H1 (cell line): ENCODE data around the gene SMAD7.

ENCODE experiments used
- CTCF ChIP-seq, 3 experiments: IDR thresholded peaks; 1 replicate in 2 of 3; 2 replicates in 1 of 3; pipeline versions ENCODE4 v1.5.1 to v1.6.1; 2011; ENCODE audit warnings: low read length in 3 of 3, mild to moderate bottlenecking in 3 of 3, inconsistent platforms in 2 of 3, low read depth in 1 of 3, moderate library complexity in 1 of 3; ENCODE audit not compliant: insufficient read depth in 1 of 3; ENCODE audit errors: control extremely low read depth in 1 of 3
- EZH2 ChIP-seq: fragments of 200-600 bp; sonication (generic); IDR thresholded peaks from 2 replicates; pipeline ENCODE4 v1.7.1; 2012; ENCODE audit warnings: low read depth, mild to moderate bottlenecking, moderate library complexity, low read length, inconsistent platforms; ENCODE audit not compliant: severe bottlenecking
- GABPA ChIP-seq: IDR thresholded peaks from 2 replicates; pipeline ENCODE4 v1.6.1; 2011; ENCODE audit warnings: mild to moderate bottlenecking, low read length, moderate library complexity, borderline replicate concordance; ENCODE audit not compliant: insufficient read depth
- KDM1A ChIP-seq: fragments of 200-600, 300-600 bp; sonication (generic); IDR thresholded peaks from 2 replicates; pipeline ENCODE4 v1.7.1; 2016; ENCODE audit warnings: mild to moderate bottlenecking, low read length, borderline replicate concordance
- POLR2AphosphoS5 ChIP-seq: IDR thresholded peaks from 2 replicates; pipeline ENCODE4 v1.6.1; 2011; ENCODE audit warnings: low read depth, low read length

DNA sequence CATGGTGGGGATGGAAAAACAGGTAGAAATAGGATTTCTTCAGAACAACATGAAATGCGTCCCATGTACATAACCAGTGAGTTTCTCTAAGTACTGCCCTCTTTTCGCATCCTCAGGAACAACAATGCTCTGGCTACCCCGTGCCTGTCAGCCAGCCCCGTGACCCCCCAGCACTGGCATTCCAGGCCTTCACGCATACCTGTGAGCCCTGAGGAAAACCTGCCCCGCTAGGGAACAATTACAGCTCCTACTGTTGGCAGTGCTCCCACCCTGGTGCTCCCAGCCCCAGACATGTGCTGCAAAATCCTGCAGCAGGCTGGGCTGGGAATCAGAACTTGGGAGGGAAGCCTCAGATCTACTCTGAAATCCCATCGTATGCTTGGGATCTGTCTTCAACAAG is 9.1 kb downstream of the SMAD7 start:
- TF ChIP-seq CTCF (IDR thresholded peaks at IDR 0.05; ENCODE audit: control extremely low read depth in 1 of 3, insufficient read depth in 1 of 3, low read depth in 1 of 3, low read length in 3 of 3) (no peak), EZH2 (no peak), POLR2AphosphoS5 (no peak), GABPA (no peak), KDM1A (no peak)
